Neuron (in vitro differentiated cells): ENCODE measurements around the gene PARD3B.

ENCODE experiments used
- H2AFZ ChIP-seq: one replicate; pipeline ENCODE4 v1.6.1; 2013; ENCODE audit warnings: low read depth, mild to moderate bottlenecking, inconsistent platforms, low read length, moderate library complexity
- H3K27me3 ChIP-seq: one replicate; pipeline ENCODE4 v1.6.1; 2013; ENCODE audit warnings: low read length; ENCODE audit not compliant: insufficient read depth
- H3K36me3 ChIP-seq: one replicate; pipeline ENCODE4 v1.6.1; 2013; ENCODE audit warnings: low read length; ENCODE audit not compliant: insufficient read depth
- H3K4me1 ChIP-seq: one replicate; pipeline ENCODE4 v1.6.1; 2013; ENCODE audit warnings: low read length; ENCODE audit not compliant: insufficient read depth
- H3K4me3 ChIP-seq: 2 replicates; pipeline ENCODE4 v1.5.1; 2013; ENCODE audit warnings: mild to moderate bottlenecking, low read length, moderate library complexity
- H3K9me3 ChIP-seq: one replicate; pipeline ENCODE4 v1.6.1; 2013; ENCODE audit warnings: low read length

PARD3B gene

DNA sequence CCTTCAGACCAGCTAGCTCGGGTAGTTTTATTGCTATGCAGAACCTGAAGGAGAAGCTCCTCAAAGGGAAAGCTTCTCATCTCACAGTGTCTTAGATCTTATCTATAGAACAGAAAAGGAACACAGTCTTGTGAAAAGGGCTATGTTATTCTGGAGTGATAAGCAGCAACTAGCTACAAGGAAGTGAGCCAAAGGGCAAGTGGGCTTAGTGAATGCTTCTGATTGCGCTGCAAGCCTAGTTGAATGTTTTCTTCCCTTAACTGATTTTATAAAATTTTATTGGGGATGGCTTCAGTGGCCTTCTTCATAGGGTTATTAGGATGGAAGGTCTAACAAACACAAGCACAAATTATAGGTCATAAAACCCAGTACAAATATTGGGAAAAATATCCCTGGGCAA is 400.1 kb downstream of the PARD3B start:
- no peak overlapping the region for H3K4me3 ChIP-seq
- H3K36me3 ChIP-seq: no peaks in the 10 kb centered on the region
- no peaks in the 10 kb centered on the region for H3K27me3 ChIP-seq
- peaks cover 10% of the 10 kb centered on the region for H3K9me3 ChIP-seq
- no peak overlapping the region for H2AFZ ChIP-seq
- H3K4me1 ChIP-seq: no peaks in the 10 kb centered on the region

DNA sequence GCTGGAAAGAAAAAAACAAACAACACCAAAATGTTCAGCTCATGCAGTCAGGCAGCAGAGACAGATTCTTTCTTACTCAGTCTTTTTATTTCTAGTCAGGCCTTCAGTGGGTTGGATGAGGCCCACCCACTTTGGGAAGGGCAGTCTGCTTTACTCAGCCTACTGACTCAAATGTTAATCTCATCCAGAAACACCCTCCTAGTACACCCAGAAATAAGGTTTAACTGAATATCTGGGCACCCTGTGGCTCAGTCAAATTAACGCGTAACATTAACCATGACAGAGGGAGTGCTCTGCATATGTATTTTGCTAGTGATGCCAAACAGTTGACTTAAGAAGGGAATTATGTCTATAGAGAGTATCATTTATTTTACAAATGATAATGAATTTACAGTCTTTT is 401.6 kb downstream of the PARD3B start:
- Histone ChIP-seq H2AFZ (no peak overlapping the region), H3K4me1 (no peaks in the 10 kb centered on the region), H3K9me3 (peaks cover 10% of the 10 kb centered on the region), H3K36me3 (no peaks in the 10 kb centered on the region), H3K27me3 (no peaks in the 10 kb centered on the region), H3K4me3 (no peak overlapping the region)

GRCh38 chr2:204947405-204947804 is 402.1 kb downstream of the PARD3B start:
- Histone ChIP-seq H2AFZ (no peak overlapping the region), H3K4me3 (no peak overlapping the region), H3K36me3 (no peaks in the 10 kb centered on the region), H3K27me3 (no peaks in the 10 kb centered on the region), H3K9me3 (peaks cover 10% of the 10 kb centered on the region), H3K4me1 (no peaks in the 10 kb centered on the region)

DNA sequence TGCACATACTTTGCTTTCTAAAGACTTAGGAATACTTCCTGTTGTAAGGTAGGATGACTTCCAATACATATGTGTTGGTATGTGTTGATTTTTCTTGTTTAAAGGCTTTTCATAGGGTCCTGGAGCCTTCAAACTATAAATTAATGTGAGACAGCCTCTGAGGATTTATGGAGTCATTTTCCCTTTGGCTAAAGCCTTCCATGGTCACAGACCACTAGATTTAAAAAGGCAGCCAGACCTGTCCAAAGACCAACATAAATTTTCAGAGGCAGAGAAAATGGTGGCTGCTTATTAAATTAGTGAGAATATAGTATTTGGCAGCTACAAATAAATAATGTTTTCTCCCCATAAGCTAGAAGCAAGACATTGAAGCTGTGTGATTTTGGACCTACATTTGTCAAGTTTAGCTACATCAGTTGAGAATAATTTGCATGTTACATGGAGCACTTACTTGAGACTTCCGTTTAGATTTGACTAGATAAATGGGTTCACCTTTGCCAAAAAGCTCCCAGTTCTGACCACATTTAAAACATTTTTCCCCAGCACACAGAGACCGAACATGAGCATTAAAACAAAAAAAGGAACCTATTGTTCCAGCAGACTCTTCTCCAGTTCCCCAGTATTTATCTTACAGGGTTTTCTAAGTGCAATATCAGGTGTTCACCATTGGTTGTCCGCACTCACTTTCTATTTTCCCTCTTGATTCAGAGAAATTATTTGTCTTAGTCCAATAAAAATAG is 402.9 kb downstream of the PARD3B start:
- Histone ChIP-seq H3K9me3 (peaks cover 10% of the 10 kb centered on the region), H3K4me3 (no peak overlapping the region), H3K27me3 (no peaks in the 10 kb centered on the region), H2AFZ (no peak overlapping the region), H3K36me3 (no peaks in the 10 kb centered on the region), H3K4me1 (no peaks in the 10 kb centered on the region)

- no peak overlapping the region for H2AFZ ChIP-seq
- no peaks in the 10 kb centered on the region for H3K27me3 ChIP-seq
- H3K4me3 ChIP-seq: no peak overlapping the region
- H3K36me3 ChIP-seq: no peaks in the 10 kb centered on the region
- H3K9me3 ChIP-seq: peaks cover 10% of the 10 kb centered on the region
- H3K4me1 ChIP-seq: no peaks in the 10 kb centered on the region
These were observed 403.5 kb downstream of the PARD3B start for GRCh38 chr2:204948822-204949221.

DNA sequence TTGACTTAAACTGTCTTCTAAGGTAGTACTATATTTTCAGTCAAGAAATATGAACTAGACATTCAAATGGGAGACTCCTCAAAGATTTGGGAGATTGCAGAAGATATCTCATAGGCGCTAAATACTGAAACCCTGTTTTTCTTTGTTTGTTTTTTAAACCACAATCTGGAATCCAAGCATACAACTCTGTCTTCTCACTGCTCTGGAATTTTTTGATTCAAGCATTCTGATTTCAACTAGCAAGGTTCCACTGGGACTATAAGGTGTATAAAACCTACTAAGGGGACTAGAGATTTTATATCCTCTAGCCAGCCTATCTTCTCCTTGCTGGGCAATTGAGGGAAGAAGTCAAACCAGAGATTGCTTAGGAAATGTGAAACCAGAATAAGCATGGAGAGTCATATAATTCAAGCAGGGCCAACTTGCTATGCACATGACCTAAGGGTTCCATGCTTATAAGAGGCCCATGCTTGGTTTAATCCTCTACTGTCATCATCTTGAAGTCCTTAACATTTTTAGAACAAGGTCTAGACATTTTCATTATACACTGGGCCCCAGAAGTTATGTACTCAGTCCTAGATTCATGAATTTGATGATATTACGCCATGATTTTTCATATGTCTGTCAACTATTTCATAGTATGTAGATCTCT is 405.5 kb downstream of the PARD3B start:
- no peaks in the 10 kb centered on the region for H3K36me3 ChIP-seq
- peaks cover under 1% of the 10 kb centered on the region for H3K9me3 ChIP-seq
- H2AFZ ChIP-seq: no peak overlapping the region
- no peaks in the 10 kb centered on the region for H3K4me1 ChIP-seq
- H3K4me3 ChIP-seq: no peak overlapping the region
- H3K27me3 ChIP-seq: no peaks in the 10 kb centered on the region

- peaks cover 6% of the 10 kb centered on the region for H3K4me1 ChIP-seq
- H3K36me3 ChIP-seq: no peaks in the 10 kb centered on the region
- H3K27me3 ChIP-seq: no peaks in the 10 kb centered on the region
- H2AFZ ChIP-seq: no peak overlapping the region
- no peaks in the 10 kb centered on the region for H3K9me3 ChIP-seq
- no peak overlapping the region for H3K4me3 ChIP-seq
These were observed 413.1 kb downstream of the PARD3B start for GRCh38 chr2:204958371-204958770.

- H3K4me3 ChIP-seq: no peak overlapping the region
- H3K9me3 ChIP-seq: no peaks in the 10 kb centered on the region
- H3K36me3 ChIP-seq: no peaks in the 10 kb centered on the region
- no peak overlapping the region for H2AFZ ChIP-seq
- peaks cover 6% of the 10 kb centered on the region for H3K4me1 ChIP-seq
- no peaks in the 10 kb centered on the region for H3K27me3 ChIP-seq
These were observed 419.1 kb downstream of the PARD3B start for GRCh38 chr2:204964414-204964813.

GRCh38 chr2:204966245-204966644 is 421.0 kb downstream of the PARD3B start:
- Histone ChIP-seq H3K9me3 (no peaks in the 10 kb centered on the region), H2AFZ (no peak overlapping the region), H3K4me1 (peaks cover 6% of the 10 kb centered on the region), H3K27me3 (no peaks in the 10 kb centered on the region), H3K4me3 (no peak overlapping the region), H3K36me3 (no peaks in the 10 kb centered on the region)

- Histone ChIP-seq H3K4me3 (no peak overlapping the region), H3K36me3 (no peaks in the 10 kb centered on the region)
These were observed 422.1 kb downstream of the PARD3B start for GRCh38 chr2:204967199-204967960.

DNA sequence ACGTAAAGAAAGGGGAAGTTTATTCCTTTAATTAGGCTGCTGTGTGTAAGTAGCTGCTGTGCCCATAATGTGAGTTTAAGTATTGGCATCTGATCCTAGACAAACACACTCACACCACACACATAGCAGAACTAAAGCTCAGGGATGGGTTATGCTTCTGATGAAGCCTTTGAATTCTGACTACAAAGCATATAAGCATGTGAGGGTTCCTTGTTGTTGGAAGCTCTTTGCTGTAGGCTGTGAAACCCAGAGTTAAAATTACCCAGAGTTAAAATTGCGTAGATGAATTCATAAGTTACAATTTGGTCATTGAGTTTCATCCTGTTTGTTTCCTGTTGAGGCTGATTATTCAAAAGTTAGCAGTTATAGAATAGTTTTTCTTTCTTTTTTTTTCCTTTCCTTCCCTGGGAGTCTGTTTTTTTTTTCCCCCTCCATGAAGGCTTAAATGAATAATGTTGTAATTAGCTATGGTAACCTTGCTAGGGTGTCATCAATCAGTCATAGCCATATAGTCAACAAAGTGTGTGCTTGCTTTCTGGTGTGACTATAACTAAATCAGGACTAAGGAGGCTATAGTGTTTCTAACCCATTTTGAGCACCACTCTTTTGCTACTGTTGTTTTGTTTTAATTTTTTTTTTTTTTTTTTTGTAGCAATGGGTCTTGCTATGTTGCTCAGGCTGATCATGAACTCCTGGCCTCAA is 426.1 kb downstream of the PARD3B start:
- Histone ChIP-seq H3K4me3 (no peak overlapping the region), H3K27me3 (no peaks in the 10 kb centered on the region), H3K4me1 (peaks cover 9% of the 10 kb centered on the region), H3K9me3 (no peaks in the 10 kb centered on the region), H3K36me3 (no peaks in the 10 kb centered on the region), H2AFZ (no peak overlapping the region)

More at GRCh38 chr2:204967199-204967960, 422.1 kb downstream of the PARD3B start:
- Histone ChIP-seq H3K27me3 (no peaks in the 10 kb centered on the region), H2AFZ (no peak overlapping the region), H3K4me1 (peaks cover 3% of the 10 kb centered on the region), H3K9me3 (no peaks in the 10 kb centered on the region)

DNA sequence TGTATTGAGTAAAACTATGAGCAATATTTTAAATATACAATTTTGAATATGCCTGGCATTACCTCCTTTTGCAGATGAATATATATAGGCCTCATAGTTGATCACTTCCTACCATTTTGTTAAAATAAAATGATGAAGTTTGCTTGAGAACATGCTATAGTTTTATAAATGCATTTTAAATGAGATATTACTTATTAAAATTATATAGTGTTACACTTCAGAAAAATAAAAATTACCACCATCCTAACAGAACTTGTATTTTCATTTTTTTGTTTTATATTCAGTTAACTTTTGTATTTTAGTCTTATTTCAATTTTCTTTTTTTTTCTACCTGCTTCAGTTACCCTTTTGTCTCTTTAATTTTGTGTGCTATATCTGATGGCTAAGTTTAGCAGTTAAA is 426.9 kb downstream of the PARD3B start:
- no peaks in the 10 kb centered on the region for H3K9me3 ChIP-seq
- H3K36me3 ChIP-seq: no peaks in the 10 kb centered on the region
- H3K27me3 ChIP-seq: no peaks in the 10 kb centered on the region
- no peak overlapping the region for H3K4me3 ChIP-seq
- peaks cover 9% of the 10 kb centered on the region for H3K4me1 ChIP-seq
- H2AFZ ChIP-seq: no peak overlapping the region
